GM18508 (cell line): Measurements from ENCODE around the gene LMBR1.
"Not testable (repeated sequence)": the region's sequence is repeated elsewhere in the genome, so short reads cannot be mapped to it uniquely, and the experiment has no call there.

Experiments used
- ATAC-seq: cut with Tn5 transposase; IDR thresholded peaks from one replicate; pipeline ENCODE4 v1.9.1; 2021; ENCODE audit warnings: moderate number of reproducible peaks; ENCODE audit not compliant: insufficient read depth, unreplicated experiment

The LMBR1 gene

GRCh38 chr7:156857757-156858156 lies 35.2 kb downstream of the LMBR1 start:
- no peak for ATAC-seq

GRCh38 chr7:156854654-156855053 lies 38.3 kb downstream of the LMBR1 start:
- ATAC-seq = no peak

- no peak for ATAC-seq
Observed at GRCh38 chr7:156848979-156849378, 44.0 kb downstream of the LMBR1 start.

- no peak for ATAC-seq
Observed at GRCh38 chr7:156845379-156846101, 47.4 kb downstream of the LMBR1 start.

GRCh38 chr7:156843582-156843981 lies 49.4 kb downstream of the LMBR1 start:
- not testable (repeated sequence) for ATAC-seq

GRCh38 chr7:156843157-156843556 lies 49.8 kb downstream of the LMBR1 start:
- no peak for ATAC-seq

GRCh38 chr7:156842740-156843140 lies 50.2 kb downstream of the LMBR1 start:
- ATAC-seq = no peak

GRCh38 chr7:156842317-156842716 lies 50.7 kb downstream of the LMBR1 start:
- ATAC-seq = no peak

- no peak for ATAC-seq
Observed at GRCh38 chr7:156841497-156841896, 51.5 kb downstream of the LMBR1 start.

GRCh38 chr7:156840134-156840533 lies 52.8 kb downstream of the LMBR1 start:
- ATAC-seq = no peak

- ATAC-seq = no peak
Observed at GRCh38 chr7:156836443-156836842, 56.5 kb downstream of the LMBR1 start.

- no peak for ATAC-seq
Observed at GRCh38 chr7:156834462-156834861, 58.5 kb downstream of the LMBR1 start.

- ATAC-seq = no peak
Observed at GRCh38 chr7:156833312-156833711, 59.7 kb downstream of the LMBR1 start.

GRCh38 chr7:156832195-156832877 lies 60.6 kb downstream of the LMBR1 start:
- no peak for ATAC-seq

- ATAC-seq = no peak
Observed at GRCh38 chr7:156829669-156830336, 63.2 kb downstream of the LMBR1 start.

GRCh38 chr7:156827587-156828203 lies 65.3 kb downstream of the LMBR1 start:
- ATAC-seq = no peak

GRCh38 chr7:156823435-156823834 lies 69.5 kb downstream of the LMBR1 start:
- no peak for ATAC-seq

GRCh38 chr7:156820445-156821063 lies 72.4 kb downstream of the LMBR1 start:
- ATAC-seq = no peak

GRCh38 chr7:156819733-156820295 lies 73.2 kb downstream of the LMBR1 start:
- ATAC-seq = no peak

- no peak for ATAC-seq
Observed at GRCh38 chr7:156818133-156818532, 74.8 kb downstream of the LMBR1 start.
